Keratinocyte (primary cell): ENCODE measurements around the gene NCEH1.

Source experiments
- EZH2 ChIP-seq: IDR thresholded peaks from one replicate; pipeline ENCODE4 v1.6.1; 2012; ENCODE audit warnings: inconsistent platforms, mild to moderate bottlenecking, low read length, moderate library complexity
- TF ChIP-seq, protein P1 (sequence below), 3 experiments: IDR thresholded peaks in 1 of 3; conservative IDR thresholded peaks in 1 of 3; optimal IDR thresholded peaks in 1 of 3; 2 replicates in 2 of 3; 3 replicates in 1 of 3; pipeline versions ENCODE3 to v1.5.1; 2011; ENCODE audit warnings: low read length in 3 of 3, mild to moderate bottlenecking in 3 of 3, moderate library complexity in 2 of 3, control low read depth in 1 of 3, inconsistent platforms in 1 of 3; ENCODE audit not compliant: insufficient read depth in 2 of 3; ENCODE audit errors: extremely low read depth in 1 of 3

GRCh38 chr3:172666873-172667694, 43.8 kb downstream of the NCEH1 start:
- no peak for TF ChIP-seq EZH2
- TF ChIP-seq, protein P1, sequence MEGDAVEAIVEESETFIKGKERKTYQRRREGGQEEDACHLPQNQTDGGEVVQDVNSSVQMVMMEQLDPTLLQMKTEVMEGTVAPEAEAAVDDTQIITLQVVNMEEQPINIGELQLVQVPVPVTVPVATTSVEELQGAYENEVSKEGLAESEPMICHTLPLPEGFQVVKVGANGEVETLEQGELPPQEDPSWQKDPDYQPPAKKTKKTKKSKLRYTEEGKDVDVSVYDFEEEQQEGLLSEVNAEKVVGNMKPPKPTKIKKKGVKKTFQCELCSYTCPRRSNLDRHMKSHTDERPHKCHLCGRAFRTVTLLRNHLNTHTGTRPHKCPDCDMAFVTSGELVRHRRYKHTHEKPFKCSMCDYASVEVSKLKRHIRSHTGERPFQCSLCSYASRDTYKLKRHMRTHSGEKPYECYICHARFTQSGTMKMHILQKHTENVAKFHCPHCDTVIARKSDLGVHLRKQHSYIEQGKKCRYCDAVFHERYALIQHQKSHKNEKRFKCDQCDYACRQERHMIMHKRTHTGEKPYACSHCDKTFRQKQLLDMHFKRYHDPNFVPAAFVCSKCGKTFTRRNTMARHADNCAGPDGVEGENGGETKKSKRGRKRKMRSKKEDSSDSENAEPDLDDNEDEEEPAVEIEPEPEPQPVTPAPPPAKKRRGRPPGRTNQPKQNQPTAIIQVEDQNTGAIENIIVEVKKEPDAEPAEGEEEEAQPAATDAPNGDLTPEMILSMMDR (optimal IDR thresholded peaks at IDR 0.05 in 1 of 3, IDR thresholded peaks at IDR 0.05 in 1 of 3, conservative IDR thresholded peaks at IDR 0.05 in 1 of 3; ENCODE audit: extremely low read depth in 1 of 3, insufficient read depth in 2 of 3, low read length in 3 of 3): peak; percentile 68 to 91 (median 78)
